Vagina (tissue), 2 donors: Measurements from ENCODE around the gene SSR3. TPM values are rescaled to one million over a fixed set of nuclear protein-coding genes. Genes with fewer than 3 reads are reported as not detected.

Source experiments
- DNase-seq, 2 donors: peaks; one replicate each; pipeline ENCODE4 v3.0.0-alpha.2; 2017; ENCODE audit errors: extremely low spot score in 2 of 2
- H3K27ac ChIP-seq: fragments of 200-600 bp; sonication (generic); one replicate; pipeline ENCODE4 v1.5.1; 2019
- H3K27me3 ChIP-seq: fragments of 200-600 bp; sonication (generic); one replicate; pipeline ENCODE4 v1.5.1; 2019
- H3K36me3 ChIP-seq, 2 donors: fragments of 200-600 bp; sonication (generic); one replicate each; pipeline ENCODE4 v1.5.1; 2017 to 2019
- H3K4me1 ChIP-seq: fragments of 200-600 bp; sonication (generic); one replicate; pipeline ENCODE4 v1.5.1; 2019
- H3K4me3 ChIP-seq, 2 donors: fragments of 200-600 bp; sonication (generic); 1 replicate in 1 of 2; 2 replicates in 1 of 2; pipeline ENCODE4 v1.5.1; 2016 to 2019
- H3K9me3 ChIP-seq: fragments of 200-600 bp; sonication (generic); one replicate; pipeline ENCODE4 v1.5.1; 2019
- POLR2A ChIP-seq, 2 donors: fragments of 450-650 bp; IDR thresholded peaks; one replicate each; pipeline ENCODE4 v1.6.1; 2017; ENCODE audit warnings: antibody characterized with exemption in 2 of 2, mild to moderate bottlenecking in 2 of 2, moderate library complexity in 2 of 2
- POLR2AphosphoS5 ChIP-seq, 2 donors: sonication (generic); formaldehyde crosslinking; IDR thresholded peaks; one replicate each; pipeline ENCODE4 v1.9.0; 2017; ENCODE audit warnings: antibody characterized with exemption in 2 of 2, mild to moderate bottlenecking in 2 of 2, low read depth in 1 of 2; ENCODE audit not compliant: insufficient read depth in 1 of 2
- intact Hi-C: fragments of 100-400 bp; cut with DNase I; formaldehyde crosslinking; loops from one replicate; pipeline ENCODE4 v1.15.1; 2023
- total RNA-seq: library from RNA; depleted of rRNA; stranded (reverse); fragments of >200 nt; gene quantifications from one replicate; pipeline ENCODE4 v1.2.3, GENCODE V29; 2016
- TF ChIP-seq, protein P1 (sequence below), 3 experiments: fragments of 450-650 bp in 2 of 3; fragments of 200-600 bp in 1 of 3; sonication (generic) in 1 of 3; IDR thresholded peaks; one replicate each; pipeline ENCODE4 v1.5.1; 2017 to 2019; ENCODE audit warnings: antibody characterized with exemption in 3 of 3, mild to moderate bottlenecking in 2 of 3, moderate library complexity in 2 of 3

The SSR3 gene
- total RNA-seq, 1 donor from 2014 or later, result 68.0 TPM

GRCh38 chr3:156535798-156536197 lies 19.1 kb downstream of the SSR3 start:
- Histone ChIP-seq H3K4me1 (peaks cover 8% of the 10 kb centered on the region), H3K9me3 (no peaks in the 10 kb centered on the region), H3K27me3 (no peaks in the 10 kb centered on the region), H3K27ac (peak overlapping the region; percentile 78), H3K36me3 (peaks cover 0 to 19% of the 10 kb centered on the region in 2 donors), H3K4me3 (no peak overlapping the region)
- DNase-seq, result no peak
- no peak for TF ChIP-seq POLR2A (IDR thresholded peaks at IDR 0.05)
- TF ChIP-seq POLR2AphosphoS5 (IDR thresholded peaks at IDR 0.05; ENCODE audit: insufficient read depth in 1 of 2, low read depth in 1 of 2), result no peak
- TF ChIP-seq, protein P1, sequence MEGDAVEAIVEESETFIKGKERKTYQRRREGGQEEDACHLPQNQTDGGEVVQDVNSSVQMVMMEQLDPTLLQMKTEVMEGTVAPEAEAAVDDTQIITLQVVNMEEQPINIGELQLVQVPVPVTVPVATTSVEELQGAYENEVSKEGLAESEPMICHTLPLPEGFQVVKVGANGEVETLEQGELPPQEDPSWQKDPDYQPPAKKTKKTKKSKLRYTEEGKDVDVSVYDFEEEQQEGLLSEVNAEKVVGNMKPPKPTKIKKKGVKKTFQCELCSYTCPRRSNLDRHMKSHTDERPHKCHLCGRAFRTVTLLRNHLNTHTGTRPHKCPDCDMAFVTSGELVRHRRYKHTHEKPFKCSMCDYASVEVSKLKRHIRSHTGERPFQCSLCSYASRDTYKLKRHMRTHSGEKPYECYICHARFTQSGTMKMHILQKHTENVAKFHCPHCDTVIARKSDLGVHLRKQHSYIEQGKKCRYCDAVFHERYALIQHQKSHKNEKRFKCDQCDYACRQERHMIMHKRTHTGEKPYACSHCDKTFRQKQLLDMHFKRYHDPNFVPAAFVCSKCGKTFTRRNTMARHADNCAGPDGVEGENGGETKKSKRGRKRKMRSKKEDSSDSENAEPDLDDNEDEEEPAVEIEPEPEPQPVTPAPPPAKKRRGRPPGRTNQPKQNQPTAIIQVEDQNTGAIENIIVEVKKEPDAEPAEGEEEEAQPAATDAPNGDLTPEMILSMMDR (IDR thresholded peaks at IDR 0.05), result no peak
- intact Hi-C loops, result loop anchor here (10.0 kb wide), 1 partner anchor 549 kb away; no protein-coding TSS in a partner anchor

DNA sequence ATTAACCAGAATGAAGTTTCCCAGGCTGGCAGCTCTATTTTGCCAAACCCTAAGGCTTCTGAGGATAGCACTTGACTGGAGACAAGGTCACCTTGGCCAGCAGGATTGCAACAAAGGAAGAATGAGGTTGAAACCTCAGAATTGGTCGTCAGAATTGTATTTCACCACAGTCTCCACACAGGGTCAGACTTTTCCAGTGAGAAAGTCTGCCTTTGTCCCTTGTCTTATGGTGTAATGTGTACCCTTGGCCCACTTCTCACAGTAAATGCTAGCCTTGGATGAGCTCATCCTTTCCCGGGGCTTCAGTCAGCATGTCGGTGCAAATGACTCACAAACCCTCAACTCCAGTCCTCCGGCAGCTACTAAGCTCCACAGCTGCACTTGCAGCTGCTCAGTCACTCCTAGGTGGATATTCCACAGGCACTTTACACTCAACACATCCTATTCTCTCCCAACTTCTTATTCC lies 19.7 kb downstream of the SSR3 start:
- intact Hi-C loops, result loop anchor here (10.0 kb wide), 1 partner anchor 550 kb away; no protein-coding TSS in a partner anchor
- TF ChIP-seq POLR2A (IDR thresholded peaks at IDR 0.05) (no peak), POLR2AphosphoS5 (IDR thresholded peaks at IDR 0.05; ENCODE audit: insufficient read depth in 1 of 2, low read depth in 1 of 2) (peak in 1 of 2 donors; percentile 48)
- TF ChIP-seq, protein P1 (IDR thresholded peaks at IDR 0.05), result peak in 2 of 3 experiments; percentile 24 to 27
- Histone ChIP-seq H3K36me3 (peaks cover 0 to 20% of the 10 kb centered on the region in 2 donors), H3K27me3 (no peaks in the 10 kb centered on the region), H3K4me1 (peaks cover 8% of the 10 kb centered on the region), H3K27ac (peak overlapping the region; percentile 78), H3K9me3 (no peaks in the 10 kb centered on the region), H3K4me3 (no peak overlapping the region)
- peak in 1 of 2 donors; percentile 98 for DNase-seq

DNA sequence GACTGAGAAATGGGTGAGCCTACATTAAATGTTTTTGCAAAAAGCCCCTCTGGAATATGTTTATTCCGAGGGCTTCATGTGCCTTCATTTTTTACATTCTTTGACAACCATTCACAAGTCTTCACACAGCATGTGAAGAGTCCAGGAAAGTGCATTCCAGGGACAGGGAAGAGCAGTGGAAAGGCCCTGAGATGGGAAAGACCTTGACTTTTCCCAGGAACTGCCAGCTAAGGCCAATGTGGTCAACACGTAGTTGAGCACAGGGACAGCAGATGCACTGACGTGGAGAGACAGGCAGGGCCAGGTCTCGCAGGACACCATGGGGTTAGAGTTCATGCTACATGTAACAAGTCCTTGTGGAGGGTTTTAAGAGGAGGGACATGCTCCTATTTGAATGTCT lies 21.7 kb downstream of the SSR3 start:
- peaks cover 8% of the 10 kb centered on the region for H3K4me1 ChIP-seq
- intact Hi-C loops, result loop anchor here (10.0 kb wide), 1 partner anchor 552 kb away; no protein-coding TSS in a partner anchor

GRCh38 chr3:156532730-156533129 lies 22.2 kb downstream of the SSR3 start:
- Histone ChIP-seq H3K36me3 (peaks cover 0 to 3% of the 10 kb centered on the region in 2 donors), H3K4me3 (no peak overlapping the region), H3K27me3 (no peaks in the 10 kb centered on the region), H3K4me1 (peaks cover 8% of the 10 kb centered on the region), H3K27ac (no peak overlapping the region), H3K9me3 (no peaks in the 10 kb centered on the region)
- TF ChIP-seq POLR2AphosphoS5 (IDR thresholded peaks at IDR 0.05; ENCODE audit: insufficient read depth in 1 of 2, low read depth in 1 of 2) (no peak), POLR2A (IDR thresholded peaks at IDR 0.05) (no peak)
- TF ChIP-seq, protein P1 (IDR thresholded peaks at IDR 0.05), result no peak
- intact Hi-C loops, result loop anchor here (10.0 kb wide), 1 partner anchor 552 kb away; no protein-coding TSS in a partner anchor
- DNase-seq, result no peak

More for the DNA sequence above, 21.7 kb downstream of the SSR3 start:
- Histone ChIP-seq H3K27ac (no peak overlapping the region), H3K9me3 (no peaks in the 10 kb centered on the region), H3K4me3 (no peak overlapping the region), H3K27me3 (no peaks in the 10 kb centered on the region), H3K36me3 (peaks cover 0 to 8% of the 10 kb centered on the region in 2 donors)
- no peak for DNase-seq
- TF ChIP-seq POLR2AphosphoS5 (IDR thresholded peaks at IDR 0.05; ENCODE audit: insufficient read depth in 1 of 2, low read depth in 1 of 2), result no peak
- no peak for TF ChIP-seq POLR2A (IDR thresholded peaks at IDR 0.05)
- TF ChIP-seq, protein P1 (IDR thresholded peaks at IDR 0.05), result no peak

GRCh38 chr3:156530980-156531379 lies 23.9 kb downstream of the SSR3 start:
- intact Hi-C loops, result loop anchor here (10.0 kb wide), 1 partner anchor 554 kb away; no protein-coding TSS in a partner anchor
- H3K27ac ChIP-seq, result no peak overlapping the region
- no peak for TF ChIP-seq POLR2AphosphoS5 (IDR thresholded peaks at IDR 0.05; ENCODE audit: insufficient read depth in 1 of 2, low read depth in 1 of 2)
- TF ChIP-seq, protein P1 (IDR thresholded peaks at IDR 0.05), result no peak
- TF ChIP-seq POLR2A (IDR thresholded peaks at IDR 0.05), result no peak

More at GRCh38 chr3:156530980-156531379, 23.9 kb downstream of the SSR3 start:
- H3K27me3 ChIP-seq, result no peaks in the 10 kb centered on the region
- no peak for DNase-seq
- peaks cover 0 to 3% of the 10 kb centered on the region in 2 donors for H3K36me3 ChIP-seq
- no peak overlapping the region for H3K4me3 ChIP-seq
- H3K9me3 ChIP-seq, result no peaks in the 10 kb centered on the region
- peaks cover 8% of the 10 kb centered on the region for H3K4me1 ChIP-seq
